Erythroblast (primary cell): ENCODE measurements around the gene RPS6KA2.

Experiments used
- DNase-seq, 2 experiments: peaks; one replicate each; lab custom pipeline; 2025; lab: John Stamatoyannopoulos, UW
- GATA1 ChIP-seq: IDR thresholded peaks from 2 replicates; pipeline ENCODE4 v1.6.1; 2011; ENCODE audit warnings: low read depth, mild to moderate bottlenecking, control low read depth, low read length, moderate library complexity
- POLR2A ChIP-seq: IDR thresholded peaks from 2 replicates; pipeline ENCODE4 v1.6.1; 2011; ENCODE audit warnings: mild to moderate bottlenecking, low read length

The RPS6KA2 gene

DNA sequence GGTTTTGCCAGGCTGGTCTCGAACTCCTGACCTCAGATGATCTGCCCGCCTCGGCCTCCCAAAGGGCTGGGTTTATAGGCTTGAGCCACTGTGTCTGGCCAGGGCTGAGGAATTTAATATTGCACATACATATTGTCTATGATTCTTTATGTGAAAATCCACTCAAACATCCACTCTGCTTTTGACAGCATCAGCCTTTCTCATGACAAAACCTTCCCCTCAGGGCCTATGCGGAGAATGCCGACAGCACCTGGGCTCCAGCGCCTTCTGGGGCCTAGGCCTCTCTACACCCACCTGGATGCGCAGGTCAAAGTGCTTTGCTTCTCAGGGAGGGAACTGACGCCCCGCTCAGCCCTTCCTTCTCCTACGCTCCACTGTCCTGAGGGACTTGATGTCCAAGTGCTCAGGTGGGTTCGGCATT is 46.0 kb downstream of the RPS6KA2 start:
- DNase-seq, result no peak
- TF ChIP-seq GATA1, result no peak

- no peak for TF ChIP-seq POLR2A
- no peak for TF ChIP-seq GATA1
- DNase-seq, result no peak
Observed at GRCh38 chr6:166580076-166581050, 46.7 kb downstream of the RPS6KA2 start.

DNA sequence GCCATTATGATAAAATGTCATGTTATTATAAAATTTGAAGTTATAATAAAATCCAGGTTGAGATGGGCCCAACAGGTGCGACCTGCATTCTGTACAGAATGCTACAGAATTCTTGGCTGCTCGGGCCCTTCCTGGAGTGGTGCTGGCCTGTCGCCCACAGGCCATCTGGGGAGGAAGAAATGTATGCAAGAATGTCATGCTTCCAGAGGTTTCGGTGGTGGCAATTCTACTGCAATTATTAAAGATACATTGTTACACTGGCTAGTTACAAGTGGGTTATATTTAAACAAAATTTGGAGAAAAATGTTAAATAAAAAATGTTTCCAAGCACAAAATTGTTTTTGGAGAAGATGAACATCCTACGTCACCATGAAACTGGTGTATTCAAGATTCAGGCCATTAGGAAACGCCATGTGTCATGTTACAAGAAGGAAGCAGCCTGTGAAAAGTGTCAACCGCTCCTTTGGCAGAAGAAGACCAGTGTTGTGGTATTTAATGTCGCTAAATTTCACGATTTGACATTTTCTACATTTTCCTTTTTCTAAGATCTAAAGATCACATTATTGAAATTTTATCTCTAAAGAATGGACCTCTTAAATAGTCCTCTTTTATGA is 47.7 kb downstream of the RPS6KA2 start:
- DNase-seq, result no peak
- TF ChIP-seq GATA1 (no peak), POLR2A (no peak)

GRCh38 chr6:166578536-166579236 is 48.4 kb downstream of the RPS6KA2 start:
- TF ChIP-seq POLR2A, result no peak
- TF ChIP-seq GATA1, result no peak
- no peak for DNase-seq

DNA sequence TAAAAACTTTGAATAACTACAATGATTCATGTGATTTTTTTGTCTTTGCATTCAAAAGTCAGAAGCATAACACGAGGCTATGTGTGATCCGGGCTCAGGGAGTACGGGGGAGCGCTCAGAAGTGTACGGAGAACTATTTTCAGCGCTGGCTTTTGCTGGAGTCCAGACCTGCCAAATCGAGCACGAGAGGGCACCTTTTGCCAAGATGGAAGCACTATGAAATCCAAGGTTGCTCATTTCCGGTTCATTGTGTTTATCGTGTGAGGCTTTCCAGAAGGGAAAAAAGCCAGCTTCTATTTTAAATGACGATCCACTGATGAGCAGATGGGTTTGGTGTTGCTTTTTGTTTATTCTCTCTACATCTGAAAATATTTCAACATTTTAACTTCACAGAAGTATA is 51.8 kb downstream of the RPS6KA2 start:
- DNase-seq, result no peak
- TF ChIP-seq POLR2A, result no peak
- no peak for TF ChIP-seq GATA1

DNA sequence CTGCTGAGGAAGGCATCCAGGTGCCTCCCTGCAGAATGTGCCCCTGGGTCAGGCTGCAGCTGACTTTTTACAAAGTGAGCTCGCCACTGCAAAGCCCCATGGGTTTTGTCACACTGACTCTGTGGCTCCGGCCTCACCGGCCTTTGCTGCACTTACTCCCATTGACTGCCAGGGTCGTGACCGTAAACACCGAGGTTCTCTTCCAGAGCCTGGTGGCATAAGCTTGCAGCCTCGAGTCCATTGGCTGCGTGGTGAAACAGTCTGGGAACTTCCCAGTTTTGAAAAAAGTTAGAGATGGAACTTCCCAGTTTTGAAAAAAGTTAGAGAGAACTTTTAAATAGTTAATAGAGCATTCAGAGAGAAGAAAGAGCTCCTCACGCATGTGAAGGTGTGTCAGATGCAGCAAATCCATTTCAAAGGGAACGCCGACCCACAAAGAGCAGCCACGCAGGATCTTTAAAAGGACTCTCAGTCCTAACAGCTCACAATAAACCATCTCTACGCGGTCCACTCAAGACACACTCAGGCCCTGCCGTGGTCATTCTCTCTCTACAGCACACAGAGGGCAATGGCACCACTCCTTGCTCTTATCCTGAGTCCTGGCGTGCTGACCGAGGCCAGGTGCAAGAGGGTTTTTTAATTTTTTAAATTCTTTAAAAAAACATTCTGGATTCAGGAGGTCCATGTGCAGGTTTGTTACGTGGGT is 53.4 kb downstream of the RPS6KA2 start:
- TF ChIP-seq POLR2A, result no peak
- no peak for TF ChIP-seq GATA1

GRCh38 chr6:166572370-166573261 is 54.4 kb downstream of the RPS6KA2 start:
- no peak for TF ChIP-seq POLR2A
- TF ChIP-seq GATA1, result no peak
- no peak for DNase-seq

More for the DNA sequence above, 53.4 kb downstream of the RPS6KA2 start:
- DNase-seq, result no peak

GRCh38 chr6:166570929-166571713 is 55.9 kb downstream of the RPS6KA2 start:
- TF ChIP-seq POLR2A (no peak), GATA1 (no peak)

DNA sequence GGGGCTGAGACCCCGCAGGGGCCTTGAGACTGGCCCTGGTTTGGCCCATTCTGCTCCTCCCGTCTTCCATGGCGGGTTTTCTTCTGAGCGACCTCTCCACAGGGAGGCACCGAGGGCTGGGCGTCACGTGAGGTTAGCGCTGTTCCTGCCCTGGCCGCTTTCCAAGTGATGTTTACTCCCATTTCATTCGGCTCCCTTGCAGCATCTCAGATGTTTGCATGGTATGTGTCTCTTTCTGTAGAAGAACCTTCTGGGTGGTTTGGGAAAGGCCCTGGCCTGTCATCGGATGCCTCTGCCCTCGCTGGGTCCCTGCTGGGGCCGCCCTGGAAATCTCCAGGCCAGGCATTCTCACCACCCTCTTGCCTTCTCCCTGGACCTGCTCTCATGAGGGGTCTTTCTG is 57.8 kb downstream of the RPS6KA2 start:
- DNase-seq, result no peak
- TF ChIP-seq POLR2A (no peak), GATA1 (no peak)

More at GRCh38 chr6:166570929-166571713, 55.9 kb downstream of the RPS6KA2 start:
- no peak for DNase-seq

DNA sequence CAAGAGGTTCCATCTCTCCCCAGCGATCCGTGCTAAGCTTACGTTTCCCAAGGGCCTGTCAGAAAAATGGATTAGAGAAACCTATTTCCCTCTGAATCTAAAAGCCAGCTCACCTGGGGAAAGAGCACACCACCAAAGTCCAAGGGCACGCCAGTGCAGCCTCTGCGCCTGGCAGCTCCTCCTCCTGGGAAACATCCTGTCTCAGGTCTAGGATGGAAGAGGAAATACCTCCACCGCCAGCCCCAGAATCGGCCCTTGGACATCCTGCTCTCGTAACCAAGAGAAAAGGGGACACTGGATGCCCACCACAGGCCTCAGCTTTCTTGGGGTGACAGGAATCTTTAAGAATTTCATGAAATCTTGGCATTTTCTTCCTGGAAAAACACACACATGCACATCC is 59.2 kb downstream of the RPS6KA2 start:
- TF ChIP-seq GATA1 (no peak), POLR2A (no peak)

DNA sequence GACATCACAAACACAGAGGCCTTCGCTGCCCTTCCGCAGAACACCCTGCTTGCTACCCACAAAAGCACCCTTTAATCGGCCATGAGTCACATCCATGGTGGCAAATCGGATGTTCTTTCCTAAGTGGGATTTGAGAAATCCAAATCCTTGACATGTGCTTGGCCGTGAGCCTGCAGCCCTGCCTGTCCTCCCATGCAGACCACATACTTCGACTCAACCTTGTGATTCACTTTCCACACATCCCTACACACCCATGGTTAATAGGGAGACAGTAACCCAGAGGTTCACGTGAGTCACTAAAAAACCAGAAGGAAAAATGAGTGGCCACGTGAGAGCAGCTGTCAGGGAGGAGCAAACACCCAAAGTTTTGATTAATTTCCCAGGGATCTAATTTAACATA is 59.9 kb downstream of the RPS6KA2 start:
- no peak for DNase-seq
- TF ChIP-seq GATA1 (no peak), POLR2A (no peak)

More for the DNA sequence above, 59.2 kb downstream of the RPS6KA2 start:
- no peak for DNase-seq
